GM23248 (cell line): ENCODE results near the gene WDR64. TPM values are rescaled to one million over a fixed set of nuclear protein-coding genes. Genes with fewer than 3 reads are reported as not detected.
A peak's percentile ranks its signal among the peaks of the same experiment; 100 is the strongest.
"Not testable (repeated sequence)": the region's sequence is repeated elsewhere in the genome, so short reads cannot be mapped to it uniquely, and the experiment has no call there.

Experiments
- DNase-seq: peaks from one replicate; pipeline ENCODE4 v3.0.0-alpha.2; 2015
- H2AFZ ChIP-seq: fragments of 200-600 bp; sonication (generic); 2 replicates; pipeline ENCODE4 v1.6.1; 2016; ENCODE audit warnings: antibody characterized with exemption
- H3F3A ChIP-seq: fragments of 200-600 bp; sonication (generic); 2 replicates; pipeline ENCODE4 v1.6.1; 2016; ENCODE audit warnings: mild to moderate bottlenecking, antibody characterized with exemption, mixed run types; ENCODE audit not compliant: insufficient read depth
- H3K27ac ChIP-seq: fragments of 200-600 bp; sonication (generic); 2 replicates; pipeline ENCODE4 v1.5.1; 2016; ENCODE audit warnings: mild to moderate bottlenecking
- H3K27me3 ChIP-seq: fragments of 200-600 bp; sonication (generic); replicated peaks from 2 replicates; pipeline ENCODE4 v1.6.1; 2016; ENCODE audit warnings: mild to moderate bottlenecking; ENCODE audit not compliant: insufficient read depth
- H3K36me3 ChIP-seq: fragments of 200-600 bp; sonication (generic); 2 replicates; pipeline ENCODE4 v1.6.1; 2016; ENCODE audit warnings: low read depth, mild to moderate bottlenecking
- H3K4me1 ChIP-seq: fragments of 200-600 bp; sonication (generic); 2 replicates; pipeline ENCODE4 v1.6.1; 2016; ENCODE audit warnings: mild to moderate bottlenecking; ENCODE audit not compliant: insufficient read depth
- H3K4me2 ChIP-seq: fragments of 200-600 bp; sonication (generic); one replicate; pipeline ENCODE4 v1.6.1; 2016; ENCODE audit warnings: mild to moderate bottlenecking; ENCODE audit not compliant: unreplicated experiment
- H3K4me3 ChIP-seq: fragments of 200-600 bp; sonication (generic); 2 replicates; pipeline ENCODE4 v1.5.1; 2016; ENCODE audit warnings: mild to moderate bottlenecking
- H3K79me2 ChIP-seq: fragments of 200-600 bp; sonication (generic); 2 replicates; pipeline ENCODE4 v1.6.1; 2016; ENCODE audit warnings: mild to moderate bottlenecking; ENCODE audit not compliant: insufficient read depth
- H3K9ac ChIP-seq: fragments of 200-600 bp; sonication (generic); 2 replicates; pipeline ENCODE4 v1.6.1; 2016; ENCODE audit warnings: mild to moderate bottlenecking
- H3K9me2 ChIP-seq: fragments of 200-600 bp; sonication (generic); 2 replicates; pipeline ENCODE4 v1.6.1; 2016; ENCODE audit warnings: mixed run types, mild to moderate bottlenecking, moderate library complexity; ENCODE audit not compliant: insufficient read depth
- H3K9me3 ChIP-seq: fragments of 200-600 bp; sonication (generic); one replicate; pipeline ENCODE4 v1.6.1; 2017; ENCODE audit warnings: low read depth
- H4K20me1 ChIP-seq: fragments of 200-600 bp; sonication (generic); 2 replicates; pipeline ENCODE4 v1.6.0; 2016; ENCODE audit not compliant: insufficient read depth
- EZH2 ChIP-seq: fragments of 200-600 bp; sonication (generic); IDR thresholded peaks from 2 replicates; pipeline ENCODE4 v1.6.1; 2018; ENCODE audit warnings: antibody characterized with exemption, mild to moderate bottlenecking; ENCODE audit not compliant: insufficient read depth, poor library complexity, severe bottlenecking
- EZH2phosphoT487 ChIP-seq: fragments of 200-600 bp; sonication (generic); IDR thresholded peaks from 2 replicates; pipeline ENCODE4 v1.6.1; 2018; ENCODE audit warnings: antibody characterized with exemption, moderate library complexity, mild to moderate bottlenecking, low read depth; ENCODE audit not compliant: insufficient read depth
- WGBS, 2 experiments: methylation state at CpG; one replicate each; pipeline ENCODE4 v1.1.6; 2015 to 2017; ENCODE audit warnings: low lambda C conversion rate in 2 of 2, low coverage in 1 of 2; ENCODE audit errors: missing lambda C conversion rate in 2 of 2; 5-methylcytosine and 5-hydroxymethylcytosine counted together
- in situ Hi-C: fragments of 300-500 bp; cut with MboI; formaldehyde crosslinking; loops from 2 replicates; pipeline ENCODE4 v1.15.0; 2020
- polyA plus RNA-seq: library from polyadenylated mRNA; unstranded; fragments of >200 nt; fragmentation: Nextera tagmentation; extraction: Ambion mirVana; gene quantifications from 2 replicates; pipeline ENCODE4 v1.2.1, GENCODE V29; 2016
- total RNA-seq: library from RNA; depleted of rRNA; stranded (reverse); fragments of >200 nt; shearing (Covaris generic); gene quantifications from 2 replicates; pipeline ENCODE4 v1.2.3, GENCODE V29; 2014

Gene WDR64
- total and polyA plus RNA-seq, 2 experiments from 2014 or later = not detected

GRCh38 chr1:241822846-241823245 lies 170.8 kb downstream of the WDR64 start:
- Histone ChIP-seq H4K20me1 (no peaks in the 10 kb centered on the region), H3K4me3 (no peak overlapping the region), H3K9me3 (no peaks in the 10 kb centered on the region), H3K79me2 (no peaks in the 10 kb centered on the region), H3K4me1 (peaks cover 18% of the 10 kb centered on the region), H3K27ac (no peak overlapping the region), H3F3A (peaks cover 7% of the 10 kb centered on the region; the same call in 1 of the 2 replicates), H3K4me2 (no peak overlapping the region), H3K9ac (no peak overlapping the region), H3K27me3 (no peaks in the 10 kb centered on the region), H3K9me2 (no peaks in the 10 kb centered on the region), H3K36me3 (no peaks in the 10 kb centered on the region), H2AFZ (no peak overlapping the region)
- in situ Hi-C loops = no loop called here
- DNase-seq = peak; percentile 15
- TF ChIP-seq EZH2phosphoT487 (no peak), EZH2 (no peak)

GRCh38 chr1:241823925-241824324 lies 171.8 kb downstream of the WDR64 start:
- Histone ChIP-seq H3K9me2 (no peaks in the 10 kb centered on the region), H3K36me3 (no peaks in the 10 kb centered on the region), H3K4me3 (no peak overlapping the region), H3K79me2 (no peaks in the 10 kb centered on the region), H3K27me3 (no peaks in the 10 kb centered on the region), H3K4me2 (no peak overlapping the region), H3K27ac (no peak overlapping the region), H3K4me1 (peaks cover 28% of the 10 kb centered on the region), H3K9ac (no peak overlapping the region), H4K20me1 (no peaks in the 10 kb centered on the region), H3K9me3 (no peaks in the 10 kb centered on the region), H3F3A (peaks cover 14% of the 10 kb centered on the region; the same call in 1 of the 2 replicates), H2AFZ (no peak overlapping the region)
- TF ChIP-seq EZH2 (no peak), EZH2phosphoT487 (no peak)
- DNase-seq = no peak
- in situ Hi-C loops = no loop called here
- WGBS, 2 experiments = 95 to 96% methylated on average over 1 of the region's 1 CpG

GRCh38 chr1:241825581-241825980 lies 173.5 kb downstream of the WDR64 start:
- peak; percentile 53 for DNase-seq
- H4K20me1 ChIP-seq = no peaks in the 10 kb centered on the region
- no peaks in the 10 kb centered on the region for H3K9me3 ChIP-seq
- H3K27me3 ChIP-seq = no peaks in the 10 kb centered on the region
- no peak for TF ChIP-seq EZH2
- no peak for TF ChIP-seq EZH2phosphoT487
- peaks cover 33% of the 10 kb centered on the region for H3K4me1 ChIP-seq
- no peaks in the 10 kb centered on the region for H3K79me2 ChIP-seq
- no peak overlapping the region for H2AFZ ChIP-seq
- H3K9me2 ChIP-seq = no peaks in the 10 kb centered on the region
- no peak overlapping the region for H3K4me2 ChIP-seq
- H3F3A ChIP-seq = peaks cover 20% of the 10 kb centered on the region; the same call in 1 of the 2 replicates
- no peaks in the 10 kb centered on the region for H3K36me3 ChIP-seq
- in situ Hi-C loops = no loop called here
- H3K4me3 ChIP-seq = no peak overlapping the region
- no peak overlapping the region for H3K27ac ChIP-seq
- H3K9ac ChIP-seq = no peak overlapping the region

GRCh38 chr1:241826613-241827012 lies 174.5 kb downstream of the WDR64 start:
- H3K79me2 ChIP-seq, H3K4me3 ChIP-seq, H3K27ac ChIP-seq, H2AFZ ChIP-seq, H3K9me2 ChIP-seq, H3K9me3 ChIP-seq, in situ Hi-C loops, H3K9ac ChIP-seq, H3K36me3 ChIP-seq, H3K27me3 ChIP-seq, H4K20me1 ChIP-seq, DNase-seq, H3K4me2 ChIP-seq: not testable (repeated sequence)
- Histone ChIP-seq H3K4me1 (peaks cover 26% of the 10 kb centered on the region), H3F3A (peaks cover 14% of the 10 kb centered on the region; the same call in 1 of the 2 replicates)
- 89 to 96% methylated on average over 7 to 9 of the region's 9 CpGs for WGBS, 2 experiments

DNA sequence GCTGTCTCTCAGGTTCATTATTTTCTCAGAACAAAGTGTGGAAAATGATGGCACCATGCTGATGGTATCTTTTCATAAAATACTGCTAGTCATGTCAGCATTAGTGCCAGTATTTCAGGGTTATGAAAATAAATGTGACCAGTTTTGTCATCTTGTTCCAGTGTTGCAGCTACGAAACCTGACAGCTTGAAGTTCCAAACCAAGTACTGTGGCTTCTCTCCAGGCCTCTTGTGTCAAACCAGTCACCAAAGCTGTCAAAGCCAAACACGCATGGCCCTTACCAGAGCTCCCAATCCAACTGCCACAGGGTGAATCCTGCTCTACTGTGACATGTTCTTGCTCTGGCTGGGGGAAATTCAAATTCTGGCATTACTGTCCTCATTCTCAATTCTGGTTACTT lies 175.2 kb downstream of the WDR64 start:
- Histone ChIP-seq H3K27me3 (no peaks in the 10 kb centered on the region), H3K4me2 (no peak overlapping the region), H3K9me2 (no peaks in the 10 kb centered on the region), H3K79me2 (no peaks in the 10 kb centered on the region), H2AFZ (no peak overlapping the region), H3K4me3 (no peak overlapping the region), H3K36me3 (no peaks in the 10 kb centered on the region), H3F3A (0 out of 2 replicates have a peak, but pooled peaks cover 13% of the 10 kb centered on the region), H3K4me1 (peaks cover 24% of the 10 kb centered on the region), H3K9me3 (no peaks in the 10 kb centered on the region), H4K20me1 (no peaks in the 10 kb centered on the region), H3K9ac (no peak overlapping the region), H3K27ac (no peak overlapping the region)
- TF ChIP-seq EZH2 = no peak
- no peak for TF ChIP-seq EZH2phosphoT487
- no peak for DNase-seq
- 97 to 100% methylated on average over 2 of the region's 2 CpGs for WGBS, 2 experiments
- in situ Hi-C loops = no loop called here
